C4-2B (cell line): ENCODE measurements around the gene PIK3R3.

ENCODE experiments used
- H3K27ac ChIP-seq: fragments of 450-650 bp; 2 replicates; pipeline ENCODE4 v1.5.1; 2017
- ZFX ChIP-seq: fragments of 450-650 bp; IDR thresholded peaks from 2 replicates; pipeline ENCODE4 v1.6.1; 2017
- TF ChIP-seq, protein P1 (sequence below): fragments of 450-650 bp; conservative IDR thresholded peaks from 2 replicates; pipeline ENCODE4 v1.5.1; 2017; ENCODE audit warnings: mild to moderate bottlenecking

The PIK3R3 gene

DNA sequence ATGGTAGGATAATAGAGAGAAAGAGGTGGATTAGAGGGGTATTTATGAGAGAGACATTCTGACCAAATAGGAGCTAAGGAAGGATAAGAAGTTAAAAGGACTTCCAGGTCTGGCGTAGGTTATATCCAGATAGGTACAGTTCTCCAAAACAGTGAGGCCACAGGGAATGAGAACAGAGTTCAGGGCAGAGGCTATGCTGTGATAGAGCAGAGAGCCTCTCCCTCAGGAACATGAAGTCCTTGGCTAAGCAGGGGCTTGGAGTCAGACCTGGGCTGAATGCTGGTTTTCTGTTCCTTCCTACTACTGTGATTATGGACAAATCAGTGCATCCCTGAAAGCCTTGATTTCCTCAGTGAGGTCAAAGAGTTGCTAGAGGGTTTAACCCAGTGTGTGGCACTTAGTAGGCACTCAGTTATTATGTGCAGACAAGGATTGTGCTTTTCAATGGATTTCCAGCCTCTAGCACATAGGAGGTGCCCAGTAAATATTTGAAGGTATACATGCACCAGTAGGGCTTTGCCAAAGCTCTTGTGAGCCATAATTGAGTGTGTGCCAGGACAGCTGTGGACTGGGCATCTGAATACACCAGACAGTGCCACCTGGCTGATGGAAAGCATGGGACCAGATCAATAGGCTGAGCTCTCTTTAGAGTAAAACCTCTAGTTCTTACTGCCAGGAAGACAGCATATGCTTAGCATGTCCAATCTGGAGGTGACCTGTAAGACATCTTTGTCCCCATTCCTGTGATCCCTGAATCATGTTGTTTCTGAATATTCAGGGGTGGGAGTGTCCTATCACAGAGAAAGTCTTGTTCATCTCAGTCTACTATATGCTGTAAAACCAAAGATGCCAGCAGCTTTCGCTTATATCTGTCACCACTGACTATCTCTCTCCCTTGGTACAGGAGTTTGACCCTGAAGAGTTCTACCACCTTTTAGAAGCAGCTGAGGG, 111.1 kb downstream of the PIK3R3 start:
- TF ChIP-seq, protein P1, sequence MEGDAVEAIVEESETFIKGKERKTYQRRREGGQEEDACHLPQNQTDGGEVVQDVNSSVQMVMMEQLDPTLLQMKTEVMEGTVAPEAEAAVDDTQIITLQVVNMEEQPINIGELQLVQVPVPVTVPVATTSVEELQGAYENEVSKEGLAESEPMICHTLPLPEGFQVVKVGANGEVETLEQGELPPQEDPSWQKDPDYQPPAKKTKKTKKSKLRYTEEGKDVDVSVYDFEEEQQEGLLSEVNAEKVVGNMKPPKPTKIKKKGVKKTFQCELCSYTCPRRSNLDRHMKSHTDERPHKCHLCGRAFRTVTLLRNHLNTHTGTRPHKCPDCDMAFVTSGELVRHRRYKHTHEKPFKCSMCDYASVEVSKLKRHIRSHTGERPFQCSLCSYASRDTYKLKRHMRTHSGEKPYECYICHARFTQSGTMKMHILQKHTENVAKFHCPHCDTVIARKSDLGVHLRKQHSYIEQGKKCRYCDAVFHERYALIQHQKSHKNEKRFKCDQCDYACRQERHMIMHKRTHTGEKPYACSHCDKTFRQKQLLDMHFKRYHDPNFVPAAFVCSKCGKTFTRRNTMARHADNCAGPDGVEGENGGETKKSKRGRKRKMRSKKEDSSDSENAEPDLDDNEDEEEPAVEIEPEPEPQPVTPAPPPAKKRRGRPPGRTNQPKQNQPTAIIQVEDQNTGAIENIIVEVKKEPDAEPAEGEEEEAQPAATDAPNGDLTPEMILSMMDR, result no peak
- TF ChIP-seq ZFX, result no peak
- H3K27ac ChIP-seq, result no peak overlapping the region

DNA sequence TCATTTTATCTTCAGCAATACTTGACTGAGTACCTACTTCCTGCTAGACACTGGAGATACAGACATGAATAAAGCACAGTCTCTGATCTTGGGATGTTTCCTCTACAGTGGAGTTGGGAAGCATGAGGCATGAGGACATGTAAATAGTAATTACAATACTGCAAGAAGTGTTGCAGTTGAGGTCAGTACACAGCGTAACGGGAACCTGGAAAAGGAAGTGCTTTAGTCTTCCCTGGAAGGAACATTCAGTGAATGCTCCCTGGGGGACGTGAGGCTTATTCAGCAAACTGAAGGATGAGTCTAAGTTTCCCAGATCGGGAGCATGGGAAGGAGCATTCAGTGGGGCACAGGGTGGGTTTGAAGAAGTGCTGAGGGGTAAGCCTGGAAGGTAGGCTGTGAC, 112.4 kb downstream of the PIK3R3 start:
- H3K27ac ChIP-seq, result no peak overlapping the region
- TF ChIP-seq, protein P1, result no peak

DNA sequence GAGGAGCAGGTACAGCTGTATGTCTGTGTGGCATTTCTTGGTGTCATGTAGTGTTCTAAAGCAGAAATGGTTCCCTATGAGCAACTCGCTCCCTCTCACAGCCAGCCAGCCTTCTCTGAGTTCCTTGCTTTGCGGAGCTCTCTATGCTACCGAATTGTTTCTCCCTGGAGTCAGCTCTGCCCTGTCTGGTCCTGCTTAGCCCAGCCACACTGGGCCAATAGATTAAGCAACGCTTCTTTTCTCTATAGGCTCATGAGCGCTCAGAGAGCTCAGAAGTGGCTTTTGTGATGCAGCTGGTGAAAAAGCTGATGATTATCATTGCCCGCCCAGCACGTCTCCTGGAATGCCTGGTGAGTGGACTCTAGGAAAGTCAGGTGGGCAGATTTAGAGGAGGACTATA, 113.1 kb downstream of the PIK3R3 start:
- TF ChIP-seq, protein P1, result no peak
- no peak for TF ChIP-seq ZFX
- no peak overlapping the region for H3K27ac ChIP-seq

DNA sequence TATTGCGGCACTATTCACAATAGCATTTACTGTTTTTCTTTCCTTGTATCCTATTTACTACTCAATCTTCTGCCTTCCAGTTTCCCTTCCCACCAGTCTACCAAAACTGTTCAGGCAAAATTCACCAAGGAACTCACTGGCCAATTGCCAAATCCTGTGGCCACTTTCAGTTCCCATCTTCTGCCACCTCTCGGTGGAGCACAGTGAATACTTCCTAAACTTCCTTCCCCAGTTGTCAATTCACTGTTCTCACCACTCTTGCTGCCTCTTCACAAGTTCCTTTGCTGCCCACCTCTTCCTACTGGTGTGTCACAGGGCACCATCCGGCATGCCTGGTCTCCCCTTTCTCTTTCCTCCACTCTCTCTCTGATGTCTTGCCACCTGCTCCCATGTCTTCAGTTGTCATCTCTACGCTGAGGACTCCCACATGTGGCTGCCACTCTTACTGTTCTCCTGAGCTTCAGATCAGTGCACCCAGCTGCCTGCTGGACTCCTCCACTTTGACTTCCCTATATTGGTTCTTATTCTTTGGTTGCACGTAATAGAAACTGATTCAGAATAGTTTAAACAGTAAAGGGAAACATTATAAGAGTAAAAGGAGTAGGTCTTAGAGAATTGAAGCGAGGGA, 114.4 kb downstream of the PIK3R3 start:
- no peak for TF ChIP-seq ZFX
- TF ChIP-seq, protein P1, result no peak
- H3K27ac ChIP-seq, result no peak overlapping the region

DNA sequence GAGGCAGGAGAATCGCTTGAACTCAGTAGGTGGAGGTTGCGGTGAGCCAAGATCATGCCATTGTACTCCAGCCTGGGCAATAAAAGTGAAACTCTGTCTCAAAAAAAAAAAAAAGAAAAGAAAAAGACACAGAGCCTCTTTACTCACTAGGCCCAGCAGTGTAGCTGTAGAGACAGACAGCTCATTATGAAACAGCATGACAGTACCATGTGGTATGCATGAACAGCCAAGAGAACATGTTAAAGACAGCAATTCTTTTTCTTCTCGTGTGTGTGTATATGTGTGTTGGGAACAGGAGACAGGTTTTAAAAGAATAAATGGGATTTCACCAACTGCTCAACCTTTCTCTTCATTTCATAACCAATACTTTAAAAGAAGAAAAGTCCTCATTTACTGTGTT, 118.8 kb downstream of the PIK3R3 start:
- no peak overlapping the region for H3K27ac ChIP-seq
- TF ChIP-seq, protein P1, result no peak
- no peak for TF ChIP-seq ZFX

DNA sequence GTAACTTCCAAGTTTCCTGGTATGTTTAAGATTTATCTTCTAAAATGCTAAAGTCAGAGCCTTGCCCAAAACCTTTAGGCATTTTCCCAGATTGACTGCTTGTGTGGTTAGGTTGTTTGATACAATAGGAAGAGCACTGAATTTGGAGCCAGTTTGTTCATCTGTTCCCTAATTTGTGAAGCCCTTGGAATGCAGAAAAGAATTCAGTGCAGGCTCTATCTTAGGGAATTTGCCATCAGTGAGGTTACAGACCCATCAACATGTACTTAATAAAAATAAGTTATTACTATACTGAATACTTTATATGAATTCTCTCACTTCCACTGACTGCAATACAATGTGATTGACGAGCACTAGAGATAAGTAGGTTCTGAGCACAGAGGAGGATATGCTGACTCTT, 120.2 kb downstream of the PIK3R3 start:
- no peak overlapping the region for H3K27ac ChIP-seq

More for the DNA sequence above, 120.2 kb downstream of the PIK3R3 start:
- TF ChIP-seq, protein P1, result no peak
- TF ChIP-seq ZFX, result no peak
